ENCODE results near the gene GGN. TPM values are rescaled to one million over a fixed set of nuclear protein-coding genes. Genes with fewer than 3 reads are reported as not detected.

The GGN gene
- total RNA-seq, 2 donors from 2014 or later = not detected

DNA sequence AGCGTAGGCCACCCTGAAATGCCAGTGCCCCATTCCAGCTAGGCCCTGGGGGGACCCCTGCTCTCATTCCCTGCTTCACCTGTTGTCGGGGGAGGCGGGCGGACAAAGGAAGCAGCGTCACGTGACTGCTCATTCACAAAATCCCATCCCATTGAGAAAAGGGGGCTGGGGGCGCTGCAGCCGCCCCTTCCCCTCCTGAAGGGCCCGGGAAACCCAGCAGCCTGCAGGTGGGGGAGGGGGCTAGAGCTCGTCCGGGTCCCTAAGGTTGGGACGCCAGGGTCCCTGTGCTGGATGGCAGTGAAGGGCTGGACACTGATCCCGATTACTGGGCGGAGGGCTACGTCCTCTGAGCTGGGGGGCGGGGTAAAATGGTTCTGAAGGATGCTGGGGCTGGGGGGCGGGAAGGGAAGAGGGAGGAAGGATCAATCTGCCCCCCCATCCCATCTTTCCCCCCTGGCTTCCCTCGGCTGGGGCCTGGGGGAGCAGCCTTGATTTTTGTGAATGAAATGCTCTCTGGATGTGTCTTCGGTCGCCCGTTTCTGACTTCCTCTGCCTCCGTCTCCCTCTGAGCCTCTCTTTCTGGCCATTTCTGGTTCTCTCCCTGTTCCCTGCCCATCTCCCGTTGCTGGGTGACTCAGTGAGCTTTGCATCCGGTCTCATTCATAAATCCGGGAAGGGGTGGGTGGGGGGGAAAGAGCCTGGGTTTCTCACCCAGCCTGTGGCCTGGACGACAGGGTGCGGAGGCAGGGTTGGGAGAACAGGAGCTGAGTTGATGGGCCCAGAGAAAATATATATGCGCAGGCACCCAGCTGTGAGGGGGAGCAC is 1.5 kb upstream of the GGN start:
- no peak for DNase-seq
- no peak overlapping the region for H3K27ac Mint-ChIP-seq
- peaks cover 2% of the 10 kb centered on the region for H3K36me3 Mint-ChIP-seq (ENCODE audit: low read depth)
- no peak for ATAC-seq
- H3K27me3 Mint-ChIP-seq = no peaks in the 10 kb centered on the region
- no peaks in the 10 kb centered on the region for H3K9me3 ChIP-seq (ENCODE audit: control insufficient read depth, low read length, poor library complexity, severe bottlenecking)
- H3K4me3 Mint-ChIP-seq = peak overlapping the region; percentile 85
- H3K4me1 Mint-ChIP-seq = peaks cover 32% of the 10 kb centered on the region

DNA sequence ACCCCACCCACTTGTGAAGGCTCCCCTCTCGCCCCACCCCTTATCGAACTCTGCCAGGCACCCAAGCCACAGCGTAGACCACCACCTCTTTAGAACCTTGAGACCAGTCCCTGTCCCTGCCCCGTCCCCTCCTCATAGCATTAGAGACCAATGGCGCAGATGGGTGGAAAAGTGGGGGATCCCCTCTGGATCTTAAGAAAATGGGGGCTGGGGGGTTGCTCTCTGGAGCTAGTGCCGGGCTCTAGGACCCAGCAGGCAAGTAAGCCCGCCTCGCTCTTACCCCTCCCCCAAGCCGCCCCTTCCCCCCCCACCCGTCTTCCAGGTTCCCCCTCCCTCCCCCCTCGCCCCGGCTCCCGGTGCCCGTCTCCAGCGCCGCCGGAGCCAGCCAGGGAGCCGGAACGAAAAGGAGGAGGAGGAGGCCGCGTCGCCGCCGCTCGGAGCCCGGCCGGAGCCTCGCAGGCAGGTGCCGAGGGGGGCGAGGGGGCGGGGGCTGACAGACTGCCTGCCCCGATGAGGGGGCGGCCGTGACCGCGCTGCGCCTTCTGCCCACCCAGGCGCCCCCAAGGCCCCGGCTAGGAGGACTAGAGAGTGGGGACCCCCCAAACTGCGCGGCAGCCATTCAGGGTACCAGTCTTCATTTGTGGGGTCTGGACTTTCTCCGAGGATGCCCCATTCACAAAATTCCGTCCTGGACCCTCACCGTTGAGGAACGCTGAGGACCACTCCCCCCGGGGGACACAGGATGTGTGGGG is 691 bp upstream of the GGN start, which contains the start of gene SPRED3:
SPRED3 (plus strand) TSS at position 349 of the 752 bp plus-strand sequence. CDS start 1,606 bp downstream, outside the sequence.
- Mint-ChIP-seq H3K27me3 (no peaks in the 10 kb centered on the region), H3K4me1 (peaks cover 26% of the 10 kb centered on the region), H3K27ac (peak within 1 kb of the TSS; percentile 85), H3K4me3 (peak within 1 kb of the TSS; percentile 93), H3K36me3 (ENCODE audit: low read depth) (peaks cover 3% of the 10 kb centered on the region)
- ATAC-seq = no peak
- DNase-seq = peak in 1 of 3 donors; percentile 41
- no peaks in the 10 kb centered on the region for H3K9me3 ChIP-seq (ENCODE audit: control insufficient read depth, low read length, poor library complexity, severe bottlenecking)

DNA sequence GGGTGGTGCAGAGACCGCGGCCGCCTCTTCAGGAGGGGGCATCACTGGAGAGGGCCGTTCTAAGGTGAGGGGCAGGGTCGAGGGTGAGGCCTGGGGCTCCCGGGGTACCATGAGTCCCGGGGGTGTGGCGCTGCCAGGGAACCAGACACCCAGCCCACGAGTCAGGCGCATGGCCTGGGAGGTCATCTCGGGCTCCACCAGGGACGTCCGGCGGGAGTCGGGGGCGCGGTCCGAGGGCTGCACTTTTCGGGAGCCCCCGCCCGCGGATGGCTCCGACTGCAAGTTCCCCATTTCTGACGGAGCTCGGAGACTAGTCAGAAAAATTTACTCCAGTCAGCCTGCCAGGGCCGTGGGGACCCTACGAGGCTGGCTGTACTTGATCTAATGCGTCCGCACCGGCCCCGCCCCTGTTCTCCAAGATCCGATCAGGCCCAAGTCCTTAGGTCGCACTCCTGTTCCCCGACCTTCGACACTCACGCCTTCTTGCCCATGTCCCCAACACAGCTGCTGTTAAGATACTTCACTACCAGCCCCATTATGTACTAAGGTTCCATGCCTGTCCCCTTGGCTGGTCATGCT is 774 bp downstream of the GGN start:
- Mint-ChIP-seq H3K27me3 (no peaks in the 10 kb centered on the region), H3K27ac (peak overlapping the region; percentile 85), H3K4me1 (peaks cover 24% of the 10 kb centered on the region), H3K36me3 (ENCODE audit: low read depth) (peaks cover 8% of the 10 kb centered on the region), H3K4me3 (peak overlapping the region; percentile 93)
- DNase-seq = no peak
- no peak for ATAC-seq
- H3K9me3 ChIP-seq (ENCODE audit: control insufficient read depth, low read length, poor library complexity, severe bottlenecking) = no peaks in the 10 kb centered on the region

DNA sequence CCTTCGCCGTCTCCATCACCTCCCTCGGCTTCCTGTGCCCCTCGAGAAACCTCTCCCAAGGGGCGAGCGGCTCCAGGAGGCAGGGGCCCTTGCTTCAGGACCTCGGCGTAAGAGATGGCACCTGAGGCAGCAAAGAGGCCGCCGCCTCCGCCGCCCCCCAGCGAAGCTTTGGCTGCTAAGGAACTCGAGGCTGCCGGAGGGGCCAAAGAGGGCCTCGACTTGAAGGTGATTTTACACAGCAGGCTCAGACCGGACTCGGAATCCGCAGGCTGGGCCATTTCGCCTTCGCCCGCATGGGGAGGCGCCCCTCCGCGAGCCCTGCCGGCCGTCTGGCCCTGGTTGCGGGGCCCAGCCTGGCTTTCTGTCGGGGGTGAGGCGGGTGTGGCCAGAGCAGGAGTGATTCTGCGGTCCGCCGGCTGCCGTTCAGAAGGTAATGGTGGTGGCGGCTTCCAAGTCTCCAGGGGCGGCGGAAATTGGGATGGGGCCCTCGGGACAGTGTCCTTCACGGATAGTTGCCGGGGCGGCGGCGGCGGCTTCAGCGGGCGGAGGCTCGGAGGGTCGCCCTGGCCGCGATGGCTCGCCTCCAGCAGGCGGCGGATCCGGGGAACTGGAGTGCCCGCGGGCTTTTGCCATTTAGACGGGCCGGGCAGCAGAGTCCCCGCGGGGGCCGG is 1.4 kb downstream of the GGN start:
- no peaks in the 10 kb centered on the region for H3K9me3 ChIP-seq (ENCODE audit: control insufficient read depth, low read length, poor library complexity, severe bottlenecking)
- Mint-ChIP-seq H3K27ac (no peak overlapping the region), H3K27me3 (no peaks in the 10 kb centered on the region), H3K4me3 (peak overlapping the region; percentile 50), H3K36me3 (ENCODE audit: low read depth) (peaks cover 8% of the 10 kb centered on the region), H3K4me1 (peaks cover 24% of the 10 kb centered on the region)
- ATAC-seq (no peak), DNase-seq (no peak)

DNA sequence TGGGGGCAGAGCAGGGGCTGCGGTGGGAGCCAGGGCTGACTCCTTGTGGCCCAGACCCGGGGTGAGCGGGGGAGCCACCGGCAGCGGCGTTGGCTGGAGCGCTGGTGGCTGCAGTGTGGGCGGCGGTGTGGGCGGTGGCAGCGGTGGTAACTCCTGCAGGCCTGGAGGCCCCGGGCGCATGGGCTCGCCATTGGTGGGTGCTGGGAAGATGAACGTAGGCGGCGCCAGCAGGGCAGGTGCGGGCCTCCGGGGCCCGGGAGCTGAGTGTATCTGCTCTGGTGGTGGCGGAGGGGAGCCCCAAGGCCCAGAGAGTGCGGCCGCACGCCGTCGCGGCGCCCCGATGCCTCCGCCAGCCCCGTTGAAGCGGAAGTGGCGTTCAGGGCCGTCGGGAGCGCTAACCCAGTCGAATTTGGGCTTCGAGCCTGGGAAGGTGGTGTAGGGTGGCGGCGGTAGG is 2.0 kb downstream of the GGN start:
- peaks cover 8% of the 10 kb centered on the region for H3K36me3 Mint-ChIP-seq (ENCODE audit: low read depth)
- H3K27me3 Mint-ChIP-seq = no peaks in the 10 kb centered on the region
- H3K4me1 Mint-ChIP-seq = peaks cover 22% of the 10 kb centered on the region

DNA sequence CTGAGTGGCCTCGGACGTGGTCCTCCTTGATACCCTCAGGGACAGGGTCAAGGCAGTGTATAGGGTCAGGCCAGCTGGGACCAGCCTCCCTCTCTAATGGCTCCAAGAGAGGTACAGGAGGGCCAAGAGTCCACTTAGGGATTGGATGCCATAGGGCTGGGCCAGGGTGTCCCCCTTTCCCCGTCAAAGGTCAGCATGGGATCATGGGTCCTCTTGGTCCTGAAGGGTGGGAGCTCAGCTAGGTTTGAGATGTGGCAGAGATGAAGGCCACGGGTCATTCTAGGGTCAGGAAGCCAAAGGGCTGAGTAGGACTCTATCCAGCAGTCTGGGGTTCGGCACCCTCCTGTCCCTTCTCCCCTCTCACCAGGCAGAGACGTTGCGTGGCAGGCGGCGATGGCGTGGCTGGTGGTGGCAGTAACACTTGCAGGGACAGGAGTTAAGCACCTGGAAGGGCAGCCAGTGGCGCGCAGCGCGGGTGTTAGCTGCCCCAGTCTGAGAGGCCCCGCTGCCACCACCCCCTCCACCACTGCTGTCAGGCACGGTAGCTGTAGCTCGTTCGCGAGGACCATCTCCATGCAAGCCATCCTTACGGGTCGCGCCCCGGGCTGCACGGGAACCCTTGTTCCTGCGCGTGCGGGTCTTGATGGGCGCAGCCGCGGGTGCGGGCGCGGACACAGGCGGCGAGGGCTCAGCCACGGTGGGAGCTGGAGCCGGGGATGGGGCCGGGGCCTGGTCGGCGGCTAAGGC is 2.6 kb downstream of the GGN start:
- no peaks in the 10 kb centered on the region for H3K9me3 ChIP-seq (ENCODE audit: control insufficient read depth, low read length, poor library complexity, severe bottlenecking)
- Mint-ChIP-seq H3K4me3 (peak overlapping the region; percentile 31), H3K36me3 (ENCODE audit: low read depth) (peaks cover 11% of the 10 kb centered on the region), H3K27me3 (no peaks in the 10 kb centered on the region), H3K4me1 (peaks cover 22% of the 10 kb centered on the region), H3K27ac (no peak overlapping the region)
- no peak for DNase-seq
- no peak for ATAC-seq

More for the DNA sequence above, 2.0 kb downstream of the GGN start:
- no peaks in the 10 kb centered on the region for H3K9me3 ChIP-seq (ENCODE audit: control insufficient read depth, low read length, poor library complexity, severe bottlenecking)
- Mint-ChIP-seq H3K27ac (no peak overlapping the region), H3K4me3 (peak overlapping the region; percentile 50)
- no peak for ATAC-seq
- no peak for DNase-seq

DNA sequence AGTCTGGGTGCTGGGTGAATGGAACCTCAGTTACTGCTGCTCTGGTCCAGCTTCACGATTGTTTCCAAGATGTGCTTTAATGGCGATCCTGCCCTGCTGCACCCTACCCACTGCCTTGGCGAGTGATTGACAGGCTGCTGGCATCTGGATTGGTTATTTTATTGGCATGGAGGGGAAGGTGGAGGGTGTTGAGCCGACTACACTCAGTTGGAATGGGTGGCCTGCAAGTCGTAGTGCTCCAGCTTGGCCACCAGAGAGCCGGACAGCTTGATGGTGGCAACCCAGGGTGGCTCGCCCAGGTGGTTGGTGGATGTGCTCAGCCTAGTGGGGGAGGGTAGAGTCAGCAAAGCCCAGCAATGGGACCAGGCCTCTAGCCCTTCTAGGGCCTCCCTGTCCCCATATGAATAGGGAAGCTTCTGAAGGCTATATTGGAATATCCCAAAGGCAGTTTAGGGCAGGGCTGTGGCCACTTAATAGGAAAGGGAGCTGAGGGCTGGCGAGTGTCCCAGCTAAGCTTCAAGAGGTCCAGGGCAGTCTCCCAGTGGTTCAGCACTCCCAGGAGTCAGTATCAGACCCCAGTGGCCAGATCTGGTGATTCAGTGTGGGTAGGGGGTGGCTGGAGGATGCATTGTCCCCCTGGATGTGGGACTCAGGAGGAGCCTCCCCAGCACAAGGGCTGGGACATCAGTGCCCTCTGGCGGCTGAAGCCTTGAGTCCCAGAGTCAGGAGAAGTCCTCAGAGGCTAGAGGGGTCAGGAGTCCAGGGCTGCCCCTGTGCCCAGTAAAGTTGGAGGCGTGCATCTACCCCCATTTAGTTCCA is 3.4 kb downstream of the GGN start:
- no peak overlapping the region for H3K4me3 Mint-ChIP-seq
- no peak for DNase-seq
- H3K36me3 Mint-ChIP-seq (ENCODE audit: low read depth) = peaks cover 15% of the 10 kb centered on the region

DNA sequence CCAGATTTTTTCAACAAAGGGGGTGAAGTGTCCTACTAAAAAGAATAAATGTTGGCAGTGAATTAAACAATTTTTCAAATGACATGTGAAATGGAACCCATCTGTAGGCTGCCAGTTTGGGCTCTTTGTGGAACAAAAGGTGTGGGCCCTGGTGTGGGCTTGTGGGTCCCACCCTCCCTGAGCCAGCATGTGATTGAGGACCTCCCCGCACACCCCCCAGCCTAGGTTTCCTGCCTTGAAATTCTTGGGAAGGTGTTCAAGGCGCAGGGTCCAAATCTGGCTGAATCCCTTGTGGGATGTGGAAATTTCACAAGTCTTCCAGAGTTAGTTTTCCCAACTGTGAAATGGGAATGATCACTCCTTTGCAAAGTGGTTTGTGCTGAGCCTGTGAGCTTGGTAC is 4.1 kb downstream of the GGN start:
- ATAC-seq (no peak), DNase-seq (no peak)
- Mint-ChIP-seq H3K36me3 (ENCODE audit: low read depth) (peaks cover 17% of the 10 kb centered on the region), H3K27ac (no peak overlapping the region), H3K4me1 (peaks cover 18% of the 10 kb centered on the region), H3K27me3 (no peaks in the 10 kb centered on the region), H3K4me3 (no peak overlapping the region)
- H3K9me3 ChIP-seq (ENCODE audit: control insufficient read depth, low read length, poor library complexity, severe bottlenecking) = no peaks in the 10 kb centered on the region

More for the DNA sequence above, 3.4 kb downstream of the GGN start:
- H3K27me3 Mint-ChIP-seq = no peaks in the 10 kb centered on the region
- H3K4me1 Mint-ChIP-seq = peaks cover 19% of the 10 kb centered on the region
- H3K9me3 ChIP-seq (ENCODE audit: control insufficient read depth, low read length, poor library complexity, severe bottlenecking) = no peaks in the 10 kb centered on the region
- no peak for ATAC-seq
- H3K27ac Mint-ChIP-seq = peak overlapping the region; percentile 45

DNA sequence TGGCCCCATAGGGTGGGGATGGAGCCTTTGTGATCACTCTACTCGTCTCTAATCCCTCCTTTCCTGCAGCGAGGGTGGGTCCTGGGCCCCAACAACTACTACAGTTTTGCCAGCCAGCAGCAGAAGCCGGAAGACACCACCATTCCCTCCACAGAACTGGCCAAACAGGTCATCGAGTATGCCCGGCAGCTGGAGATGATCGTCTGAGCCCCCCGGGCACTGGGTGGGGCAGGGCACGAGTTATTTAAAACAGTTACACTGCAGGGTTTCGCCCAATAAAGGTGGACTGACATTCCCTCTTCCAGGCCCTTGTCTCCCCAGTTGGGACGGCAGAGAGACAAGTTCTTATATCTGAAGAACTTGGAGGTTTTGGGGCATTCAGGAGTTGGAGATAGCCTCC is 4.7 kb downstream of the GGN start:
- H3K4me1 Mint-ChIP-seq = peaks cover 16% of the 10 kb centered on the region
- DNase-seq (no peak), ATAC-seq (no peak)
- H3K4me3 Mint-ChIP-seq = no peak overlapping the region
- H3K27me3 Mint-ChIP-seq = no peaks in the 10 kb centered on the region
- H3K36me3 Mint-ChIP-seq (ENCODE audit: low read depth) = peaks cover 17% of the 10 kb centered on the region
- H3K9me3 ChIP-seq (ENCODE audit: control insufficient read depth, low read length, poor library complexity, severe bottlenecking) = no peaks in the 10 kb centered on the region
- no peak overlapping the region for H3K27ac Mint-ChIP-seq

DNA sequence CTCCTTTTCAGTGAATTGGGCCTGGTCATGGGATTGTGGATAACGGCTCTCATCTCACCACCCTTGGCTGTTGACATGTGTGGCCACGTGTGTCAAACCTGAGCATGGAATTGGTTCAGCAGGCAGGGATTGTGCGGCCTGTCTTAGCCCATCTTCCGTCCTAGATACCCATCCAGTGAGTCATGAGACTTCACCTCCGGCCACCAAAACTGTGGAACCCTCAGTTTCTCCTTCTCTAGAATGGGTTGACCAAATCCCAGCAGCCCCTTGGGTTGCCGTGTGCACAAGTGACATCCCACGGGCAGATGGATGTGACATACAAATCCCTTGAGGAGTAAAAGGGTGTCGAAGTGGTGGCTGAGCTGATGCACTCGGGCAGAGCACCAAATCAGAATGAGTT is 6.7 kb downstream of the GGN start:
- Mint-ChIP-seq H3K4me1 (peaks cover 12% of the 10 kb centered on the region), H3K4me3 (no peak overlapping the region), H3K27ac (no peak overlapping the region), H3K27me3 (no peaks in the 10 kb centered on the region), H3K36me3 (ENCODE audit: low read depth) (peaks cover 14% of the 10 kb centered on the region)
- DNase-seq (no peak), ATAC-seq (no peak)
- H3K9me3 ChIP-seq (ENCODE audit: control insufficient read depth, low read length, poor library complexity, severe bottlenecking) = no peaks in the 10 kb centered on the region

DNA sequence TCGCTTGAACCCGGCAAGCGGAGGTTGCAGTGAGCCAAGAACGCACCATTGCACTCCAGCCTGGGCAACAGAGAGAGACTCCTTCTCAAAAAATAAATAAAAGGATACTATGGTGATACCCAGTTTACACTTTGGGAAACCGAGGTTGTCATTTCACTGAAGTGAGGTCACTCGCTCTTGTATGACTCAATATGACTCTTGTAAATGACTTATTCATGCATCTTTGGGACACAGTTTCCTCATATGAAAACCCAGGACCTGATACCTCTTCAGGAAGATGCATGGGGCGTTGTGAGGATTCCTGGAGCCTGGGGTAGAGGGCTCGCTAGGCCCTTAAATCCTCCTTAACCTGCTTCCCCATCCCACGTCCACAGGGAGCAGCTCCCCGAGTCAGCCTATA is 9.0 kb downstream of the GGN start:
- Mint-ChIP-seq H3K4me3 (no peak overlapping the region), H3K27me3 (no peaks in the 10 kb centered on the region), H3K36me3 (ENCODE audit: low read depth) (peaks cover 18% of the 10 kb centered on the region), H3K27ac (no peak overlapping the region), H3K4me1 (peaks cover 21% of the 10 kb centered on the region)
- ATAC-seq (no peak), DNase-seq (no peak)
- no peaks in the 10 kb centered on the region for H3K9me3 ChIP-seq (ENCODE audit: control insufficient read depth, low read length, poor library complexity, severe bottlenecking)

DNA sequence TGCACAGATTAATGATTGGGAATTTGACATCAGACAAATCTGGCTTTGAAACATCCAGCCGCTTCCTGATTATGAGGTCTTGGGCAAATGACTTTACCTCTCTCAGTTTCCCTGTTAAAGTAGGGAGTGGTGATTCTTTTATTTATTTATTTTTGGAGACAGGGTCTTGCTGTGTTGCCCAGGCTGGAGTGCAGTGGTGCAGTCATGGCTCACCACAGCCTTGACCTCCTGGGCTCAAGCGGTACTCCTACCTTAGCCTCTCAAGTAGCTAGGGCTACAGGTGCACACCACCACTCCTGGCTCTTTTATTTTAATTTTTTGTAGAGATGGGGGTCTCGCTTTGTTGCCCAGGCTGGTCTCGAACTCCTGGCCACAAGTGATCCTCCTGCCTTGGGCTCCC is 10.8 kb downstream of the GGN start:
- no peaks in the 10 kb centered on the region for H3K9me3 ChIP-seq (ENCODE audit: control insufficient read depth, low read length, poor library complexity, severe bottlenecking)
- ATAC-seq (no peak), DNase-seq (no peak)
- Mint-ChIP-seq H3K27me3 (no peaks in the 10 kb centered on the region), H3K4me1 (peaks cover 21% of the 10 kb centered on the region), H3K36me3 (ENCODE audit: low read depth) (peaks cover 12% of the 10 kb centered on the region), H3K4me3 (no peak overlapping the region), H3K27ac (no peak overlapping the region)
